BJ (cell line): ENCODE measurements around the gene PACRG. TPM values are rescaled to one million over a fixed set of nuclear protein-coding genes. Genes with fewer than 3 reads are reported as not detected.

ENCODE experiments used
- CTCF ChIA-PET: fragments of 350-600 bp; formaldehyde crosslinking; extraction: SDS; loops from one replicate; lab custom pipeline; 2021; ENCODE audit warnings: antibody characterized with exemption, inconsistent platforms; lab: Yijun Ruan, JAX
- POLR2A ChIA-PET: fragments of 300-600 bp; sonication (Branson Sonifier 250); formaldehyde crosslinking; extraction: SDS; loops from one replicate; lab custom pipeline; 2021; ENCODE audit warnings: antibody characterized with exemption; lab: Charles Lee
- DNase-seq: peaks from one replicate; pipeline ENCODE4 v3.0.0-alpha.2; 2011; ENCODE audit warnings: low read depth
- H3K27me3 ChIP-seq: 2 replicates; pipeline ENCODE4 v1.6.0; 2011; ENCODE audit warnings: low read length; ENCODE audit not compliant: control insufficient read depth, insufficient read depth
- H3K36me3 ChIP-seq: 2 replicates; pipeline ENCODE4 v1.5.1; 2011; ENCODE audit warnings: low read length; ENCODE audit not compliant: control insufficient read depth, insufficient read depth
- H3K4me3 ChIP-seq: 2 replicates; pipeline ENCODE4 v1.5.1; 2011; ENCODE audit warnings: low read depth, mild to moderate bottlenecking, control low read depth, low read length
- CTCF ChIP-seq: IDR thresholded peaks from 2 replicates; pipeline ENCODE4 v1.5.1; 2011; ENCODE audit warnings: low read depth, mild to moderate bottlenecking, control low read depth, inconsistent platforms, low read length, moderate library complexity; ENCODE audit not compliant: insufficient read depth
- polyA plus RNA-seq: library from polyadenylated mRNA; depleted of rRNA; stranded (reverse); fragments of >200 nt; gene quantifications from 2 replicates; pipeline ENCODE4 v1.2.3, GENCODE V29; 2011

PACRG gene
- polyA plus RNA-seq, 1 experiment, result 0.20 TPM

- ChIA-PET POLR2A (no interaction called here), CTCF (no interaction called here)
- no peak for TF ChIP-seq CTCF
- no peak for DNase-seq
- H3K4me3 ChIP-seq, result no peak overlapping the region
- no peaks in the 10 kb centered on the region for H3K27me3 ChIP-seq
- no peaks in the 10 kb centered on the region for H3K36me3 ChIP-seq
Measured at GRCh38 chr6:163243692-163244589, 516.2 kb downstream of the PACRG start.

- DNase-seq, result no peak
- Histone ChIP-seq H3K27me3 (no peaks in the 10 kb centered on the region), H3K4me3 (no peak overlapping the region), H3K36me3 (no peaks in the 10 kb centered on the region)
- ChIA-PET POLR2A (no interaction called here), CTCF (no interaction called here)
- no peak for TF ChIP-seq CTCF
Measured at GRCh38 chr6:163248051-163248450, 520.3 kb downstream of the PACRG start.

GRCh38 chr6:163249651-163250101 lies 521.9 kb downstream of the PACRG start:
- ChIA-PET POLR2A (no interaction called here), CTCF (no interaction called here)
- Histone ChIP-seq H3K4me3 (no peak overlapping the region), H3K36me3 (no peaks in the 10 kb centered on the region), H3K27me3 (no peaks in the 10 kb centered on the region)
- DNase-seq, result no peak
- no peak for TF ChIP-seq CTCF

- no peak for TF ChIP-seq CTCF
- ChIA-PET POLR2A (no interaction called here), CTCF (no interaction called here)
- Histone ChIP-seq H3K36me3 (no peaks in the 10 kb centered on the region), H3K27me3 (no peaks in the 10 kb centered on the region), H3K4me3 (no peak overlapping the region)
- no peak for DNase-seq
Measured at GRCh38 chr6:163250116-163250515, 522.3 kb downstream of the PACRG start.

- Histone ChIP-seq H3K4me3 (no peak overlapping the region), H3K36me3 (no peaks in the 10 kb centered on the region), H3K27me3 (no peaks in the 10 kb centered on the region)
- ChIA-PET CTCF (no interaction called here), POLR2A (no interaction called here)
- no peak for TF ChIP-seq CTCF
- DNase-seq, result no peak
Measured at GRCh38 chr6:163252061-163252591, 524.4 kb downstream of the PACRG start.
